H1 (cell line): ENCODE results near the gene KRT78. TPM values are rescaled to one million over a fixed set of nuclear protein-coding genes. Genes with fewer than 3 reads are reported as not detected.
A peak's percentile ranks its signal among the peaks of the same experiment; 100 is the strongest.

Source experiments
- CTCF ChIA-PET: fragments of 300-600 bp; sonication (Branson Sonifier 250); formaldehyde crosslinking; loops from one replicate; lab custom pipeline; 2021; ENCODE audit not compliant: partially characterized antibody; lab: Charles Lee
- POLR2A ChIA-PET: fragments of 300-600 bp; sonication (Branson Sonifier 250); formaldehyde crosslinking; loops from one replicate; lab custom pipeline; 2021; ENCODE audit warnings: inconsistent platforms; ENCODE audit not compliant: partially characterized antibody; lab: Charles Lee
- DNase-seq, 2 experiments: peaks; one replicate each; pipeline versions ENCODE4 v3.0.0 to v3.0.0-alpha.2; 2010 to 2022; ENCODE audit warnings: low spot score in 2 of 2, low read depth in 1 of 2, mixed read lengths in 1 of 2
- FAIRE-seq: peaks from 2 replicates; lab custom pipeline; 2011; peaks lifted over from hg19 to GRCh38; lab: Jason Lieb, UNC
- H2AFZ ChIP-seq: 2 replicates; pipeline ENCODE4 v1.8.1; 2012; ENCODE audit warnings: low read length, inconsistent platforms
- H2AK5ac ChIP-seq: 2 replicates; pipeline ENCODE4 v1.6.1; 2013; ENCODE audit warnings: low read depth, low read length
- H2BK120ac ChIP-seq: replicated peaks from 2 replicates; pipeline ENCODE3; 2013; ENCODE audit warnings: low read depth, low read length, inconsistent platforms
- H2BK12ac ChIP-seq: 2 replicates; pipeline ENCODE4 v1.6.1; 2013; ENCODE audit warnings: low read depth, low read length
- H2BK15ac ChIP-seq: 2 replicates; pipeline ENCODE4 v1.6.1; 2013; ENCODE audit warnings: low read length
- H2BK20ac ChIP-seq: 2 replicates; pipeline ENCODE4 v1.6.1; 2013; ENCODE audit warnings: low read length
- H2BK5ac ChIP-seq: 2 replicates; pipeline ENCODE4 v1.6.1; 2013; ENCODE audit warnings: low read depth, low read length
- H3K14ac ChIP-seq: 2 replicates; pipeline ENCODE4 v1.6.1; 2013; ENCODE audit warnings: inconsistent platforms; ENCODE audit not compliant: insufficient read length
- H3K18ac ChIP-seq: 2 replicates; pipeline ENCODE4 v1.6.1; 2013; ENCODE audit warnings: low read length; ENCODE audit errors: extremely low read depth
- H3K23ac ChIP-seq: 2 replicates; pipeline ENCODE4 v1.6.1; 2013; ENCODE audit warnings: inconsistent platforms; ENCODE audit not compliant: insufficient read length
- H3K23me2 ChIP-seq: 2 replicates; pipeline ENCODE4 v1.6.1; 2013; ENCODE audit warnings: low read depth, low read length
- H3K27ac ChIP-seq: 2 replicates; pipeline ENCODE4 v1.6.1; 2011; ENCODE audit warnings: low read depth, low read length, inconsistent platforms
- H3K27me3 ChIP-seq, 4 experiments: replicated peaks in 1 of 4; 1 replicate in 1 of 4; 2 replicates in 3 of 4; pipeline versions ENCODE4 v1.6.1 to v1.8.1; 2011 to 2013; ENCODE audit warnings: low read length in 3 of 4, mild to moderate bottlenecking in 3 of 4, inconsistent platforms in 2 of 4, mixed read lengths in 2 of 4, moderate library complexity in 1 of 4; ENCODE audit not compliant: control insufficient read depth in 3 of 4, insufficient read depth in 3 of 4; ENCODE audit errors: extremely low read depth in 1 of 4
- H3K36me3 ChIP-seq, 4 experiments: 2 replicates each; pipeline versions ENCODE4 v1.6.1 to v1.8.1; 2011 to 2013; ENCODE audit warnings: mild to moderate bottlenecking in 4 of 4, low read length in 3 of 4, moderate library complexity in 2 of 4, control low read depth in 1 of 4, inconsistent platforms in 1 of 4; ENCODE audit not compliant: insufficient read depth in 4 of 4, control insufficient read depth in 2 of 4
- H3K4ac ChIP-seq: replicated peaks from 2 replicates; pipeline ENCODE3; 2013; ENCODE audit warnings: low read length, low read depth, mixed read lengths, inconsistent platforms; ENCODE audit not compliant: insufficient read length
- H3K4me1 ChIP-seq, 4 experiments: replicated peaks in 1 of 4; 1 replicate in 1 of 4; 2 replicates in 3 of 4; pipeline versions ENCODE4 v1.6.1 to v1.8.1; 2011 to 2013; ENCODE audit warnings: low read length in 3 of 4, inconsistent platforms in 2 of 4, mixed read lengths in 1 of 4; ENCODE audit not compliant: insufficient read depth in 4 of 4, control insufficient read depth in 3 of 4
- H3K4me2 ChIP-seq, 2 experiments: 2 replicates each; pipeline versions ENCODE4 v1.6.1 to v1.8.1; 2011 to 2013; ENCODE audit warnings: low read depth in 2 of 2, low read length in 2 of 2, control low read depth in 1 of 2, inconsistent platforms in 1 of 2, mild to moderate bottlenecking in 1 of 2; ENCODE audit not compliant: insufficient read depth in 1 of 2
- H3K4me3 ChIP-seq, 4 experiments: fragments of 200-600, 300-600 bp in 1 of 4; sonication (generic), shearing (Covaris generic), sonication (Bioruptor Twin) in 1 of 4; 2 replicates each; pipeline versions ENCODE4 v1.5.1 to v1.8.1; 2011 to 2016; ENCODE audit warnings: low read length in 4 of 4, low read depth in 3 of 4, control low read depth in 2 of 4, inconsistent platforms in 2 of 4, mild to moderate bottlenecking in 2 of 4, mixed read lengths in 1 of 4, moderate library complexity in 1 of 4; ENCODE audit not compliant: insufficient read depth in 2 of 4; ENCODE audit errors: extremely low read depth in 1 of 4
- H3K56ac ChIP-seq: replicated peaks from 2 replicates; pipeline ENCODE3; 2013; ENCODE audit warnings: low read depth, mild to moderate bottlenecking, mixed read lengths, low read length, inconsistent platforms; ENCODE audit not compliant: insufficient read length
- H3K79me1 ChIP-seq: 2 replicates; pipeline ENCODE4 v1.6.1; 2013; ENCODE audit warnings: low read depth, low read length, control low read depth
- H3K79me2 ChIP-seq, 2 experiments: 2 replicates each; pipeline versions ENCODE4 v1.6.1 to v1.8.1; 2012 to 2013; ENCODE audit warnings: low read length in 2 of 2, mild to moderate bottlenecking in 2 of 2, inconsistent platforms in 1 of 2; ENCODE audit not compliant: insufficient read depth in 2 of 2, control insufficient read depth in 1 of 2
- H3K9ac ChIP-seq, 4 experiments: replicated peaks in 1 of 4; 1 replicate in 1 of 4; 2 replicates in 3 of 4; pipeline versions ENCODE4 v1.6.1 to v1.8.1; 2011 to 2013; ENCODE audit warnings: low read depth in 3 of 4, low read length in 3 of 4, control low read depth in 2 of 4, mild to moderate bottlenecking in 2 of 4, moderate library complexity in 2 of 4, inconsistent platforms in 1 of 4; ENCODE audit errors: extremely low read depth in 1 of 4
- H3K9me3 ChIP-seq, 2 experiments: 2 replicates each; pipeline versions ENCODE4 v1.6.1 to v1.8.1; 2012 to 2013; ENCODE audit warnings: mild to moderate bottlenecking in 2 of 2, moderate library complexity in 2 of 2, control low read depth in 1 of 2, inconsistent platforms in 1 of 2, low read depth in 1 of 2, low read length in 1 of 2, mixed read lengths in 1 of 2; ENCODE audit not compliant: insufficient read depth in 2 of 2
- H4K20me1 ChIP-seq, 2 experiments: replicated peaks in 1 of 2; 2 replicates each; pipeline versions ENCODE3 to v1.8.1; 2011 to 2013; ENCODE audit warnings: inconsistent platforms in 2 of 2, low read length in 2 of 2, mild to moderate bottlenecking in 1 of 2; ENCODE audit not compliant: insufficient read depth in 2 of 2, control insufficient read depth in 1 of 2
- H4K5ac ChIP-seq: 2 replicates; pipeline ENCODE4 v1.6.1; 2013; ENCODE audit warnings: low read length, low read depth, mixed read lengths, inconsistent platforms; ENCODE audit not compliant: insufficient read length
- H4K8ac ChIP-seq: 2 replicates; pipeline ENCODE4 v1.8.0; 2013; ENCODE audit warnings: mild to moderate bottlenecking, moderate library complexity, low read length, inconsistent platforms; ENCODE audit not compliant: insufficient read depth; ENCODE audit errors: extremely low read depth
- H4K91ac ChIP-seq: replicated peaks from 2 replicates; pipeline ENCODE3; 2013; ENCODE audit warnings: low read length, mixed read lengths, inconsistent platforms; ENCODE audit not compliant: insufficient read length
- EGR1 ChIP-seq: IDR thresholded peaks from 2 replicates; pipeline ENCODE4 v1.6.1; 2011; ENCODE audit warnings: low read depth, low read length, borderline replicate concordance
- WGBS, 2 experiments: shearing (Covaris generic) in 1 of 2; methylation state at CpG; one replicate each; pipeline versions ENCODE4 v1.1.6 to v1.1.7; 2013 to 2015; ENCODE audit warnings: low lambda C conversion rate in 2 of 2, mixed read lengths in 2 of 2, inconsistent platforms in 1 of 2, low coverage in 1 of 2, missing lambda C conversion rate in 1 of 2; ENCODE audit not compliant: insufficient replicate concordance in 2 of 2, insufficient coverage in 1 of 2, insufficient read length in 1 of 2; ENCODE audit errors: extremely low coverage in 1 of 2, missing lambda C conversion rate in 1 of 2; 5-methylcytosine and 5-hydroxymethylcytosine counted together
- polyA plus RNA-seq, 7 experiments: library from polyadenylated mRNA; depleted of rRNA in 3 of 7; stranded (reverse) in 5 of 7; unstranded in 2 of 7; fragments of >200 nt in 5 of 7; fragments of 200-250 nt in 2 of 7; gene quantifications; 1 replicate in 5 of 7; 2 replicates in 1 of 7; 4 replicates in 1 of 7; pipeline versions ENCODE4 v1.2.1 to v1.2.3, GENCODE V29; 2011 to 2013; ENCODE audit warnings: missing spikeins in 2 of 7, mixed read lengths in 2 of 7
- total RNA-seq: library from RNA; stranded (reverse); fragmentation: NEBNext Ultra II Directional; extraction: Animal tissue kit (Norgen Biotek cat#: 25700); gene quantifications from 2 replicates; pipeline ENCODE4 v1.2.1, GENCODE V29; 2021

The KRT78 gene
- total and polyA plus RNA-seq, 2 of the 8 experiments (the other 6 are each of a cell fraction or from before 2014, with no cell fraction given), result not detected

DNA sequence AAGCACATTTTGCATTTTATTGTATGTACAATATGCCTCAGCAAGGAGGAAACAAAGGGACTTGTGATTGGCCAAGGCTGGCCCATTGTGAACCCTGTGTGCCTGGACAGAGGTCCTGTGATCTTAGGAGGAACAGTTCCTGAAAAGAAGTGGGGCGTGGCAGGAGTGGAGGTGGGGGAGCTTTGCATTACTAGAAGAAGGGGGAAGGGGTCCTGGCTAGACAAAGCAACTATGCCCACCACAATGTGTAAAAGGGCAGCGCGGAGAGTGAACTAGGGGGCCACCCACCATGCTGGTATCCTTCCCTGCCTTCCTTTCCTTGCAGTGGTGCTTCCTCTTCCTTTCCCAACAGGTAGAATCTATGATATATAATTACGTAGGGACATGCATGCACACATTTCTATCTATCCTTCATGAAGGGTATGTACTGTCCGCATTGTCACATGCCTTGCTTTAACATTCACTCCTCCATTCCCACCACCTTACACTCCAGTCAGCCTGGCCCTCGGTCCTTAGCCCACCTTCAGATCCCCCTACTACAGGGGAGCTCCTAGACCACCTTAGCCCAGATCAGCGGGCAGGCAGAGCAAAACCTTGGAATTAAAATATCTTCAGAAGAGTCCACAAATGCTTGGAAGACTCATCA is 43.5 kb upstream of the KRT78 start:
- Histone ChIP-seq H3K18ac (no peak overlapping the region), H3K27me3 (no peaks in the 10 kb centered on the region), H4K91ac (no peak overlapping the region), H4K8ac (no peak overlapping the region), H2BK120ac (no peak overlapping the region), H3K4ac (no peak overlapping the region), H2BK12ac (no peak overlapping the region), H3K36me3 (peaks cover 0 to 10% (median 4%) of the 10 kb centered on the region in 4 experiments; a peak in 5 of 8 replicates), H3K23ac (peak overlapping the region; percentile 95), H3K4me1 (no peaks in the 10 kb centered on the region), H3K9ac (no peak overlapping the region), H3K79me1 (no peaks in the 10 kb centered on the region), H3K4me2 (no peak overlapping the region), H3K4me3 (no peak overlapping the region), H4K20me1 (peaks cover 0 to 4% of the 10 kb centered on the region in 2 experiments), H2AK5ac (no peak overlapping the region), H3K9me3 (no peaks in the 10 kb centered on the region), H2AFZ (no peak overlapping the region), H2BK15ac (no peak overlapping the region), H3K56ac (no peak overlapping the region), H2BK5ac (no peak overlapping the region), H3K79me2 (no peaks in the 10 kb centered on the region), H3K23me2 (no peaks in the 10 kb centered on the region), H4K5ac (no peak overlapping the region), H2BK20ac (no peak overlapping the region), H3K14ac (no peak overlapping the region), H3K27ac (no peak overlapping the region)
- POLR2A ChIA-PET, result interaction anchor here (1.7 kb wide), 1 partner anchor 10 kb away, joined by 6 read pairs; no protein-coding TSS in a partner anchor
- FAIRE-seq (no peak), DNase-seq (no peak)
- TF ChIP-seq EGR1, result no peak
- 95% methylated on average over 6 of the region's 7 CpGs; no CpG with 5 or more reads in 1 of the 2 experiments for WGBS, 2 experiments
- CTCF ChIA-PET, result interaction anchor here (1.4 to 36.8 kb wide), 4 partner anchors 11 to 95 kb away, joined by 4 to 1250 read pairs (median 332); partner anchors contain the start of gene KRT18
